NAMALWA (cell line): ENCODE measurements around the gene PI4KB.
"Not testable (repeated sequence)": the region's sequence is repeated elsewhere in the genome, so short reads cannot be mapped to it uniquely, and the experiment has no call there.

Experiments used
- DNase-seq: peaks from one replicate; pipeline ENCODE4 v3.0.0-alpha.2; 2015; ENCODE audit warnings: low spot score

The PI4KB gene

GRCh38 chr1:151327223-151327902 is at the start of gene PI4KB:
Gene PI4KB (minus strand): TSS chr1:151327416. CDS start chr1:151316481, 10,935 bp downstream.
- peak; percentile 99 for DNase-seq

- DNase-seq: no peak
Measured at GRCh38 chr1:151373196-151373595, 46.0 kb upstream of the PI4KB start.

GRCh38 chr1:151372058-151372934 is 45.1 kb upstream of the PI4KB start, which contains the start of gene SELENBP1:
Gene SELENBP1 (minus strand): TSS chr1:151372705. CDS start chr1:151372641, 64 bp downstream.
- DNase-seq: no peak

GRCh38 chr1:151371370-151372057 is 44.3 kb upstream of the PI4KB start:
- DNase-seq: no peak

- DNase-seq: no peak
Measured at GRCh38 chr1:151370211-151370911, 43.1 kb upstream of the PI4KB start.

GRCh38 chr1:151369621-151370048 is 42.4 kb upstream of the PI4KB start:
- DNase-seq: no peak

- no peak for DNase-seq
Measured at GRCh38 chr1:151369302-151369610, 42.0 kb upstream of the PI4KB start.

- no peak for DNase-seq
Measured at GRCh38 chr1:151368393-151369301, 41.4 kb upstream of the PI4KB start.

GRCh38 chr1:151367658-151368392 is 40.6 kb upstream of the PI4KB start:
- DNase-seq: no peak

- no peak for DNase-seq
Measured at GRCh38 chr1:151364996-151365395, 37.8 kb upstream of the PI4KB start.

- DNase-seq: no peak
Measured at GRCh38 chr1:151362308-151363155, 35.3 kb upstream of the PI4KB start.

- DNase-seq: no peak
Measured at GRCh38 chr1:151361883-151362282, 34.7 kb upstream of the PI4KB start.

- no peak for DNase-seq
Measured at GRCh38 chr1:151356696-151357095, 29.5 kb upstream of the PI4KB start.

- DNase-seq: peak; percentile 51
Measured at GRCh38 chr1:151352021-151352718, 25.0 kb upstream of the PI4KB start.

GRCh38 chr1:151350323-151350722 is 23.1 kb upstream of the PI4KB start:
- DNase-seq: not testable (repeated sequence)

- DNase-seq: peak; percentile 51
Measured at GRCh38 chr1:151347523-151348246, 20.5 kb upstream of the PI4KB start.

GRCh38 chr1:151346769-151347522 is 19.7 kb upstream of the PI4KB start, which contains the start of gene RFX5:
Gene RFX5 (minus strand): TSS chr1:151347252. CDS start chr1:151346320, 932 bp downstream.
- DNase-seq: peak; percentile 100
